GM12878 (cell line): Measurements from ENCODE around the gene TBC1D8. TPM values are rescaled to one million over a fixed set of nuclear protein-coding genes. Genes with fewer than 3 reads are reported as not detected.

Experiments
- ATAC-seq: fragments of 200-7000 bp; cut with Tn5 transposase; 3 replicates; pipeline ENCODE4 v1.9.1; 2020; ENCODE audit warnings: mild to moderate bottlenecking, moderate library complexity
- BruUV-seq: library from RNA; stranded (reverse); fragments of 400-500 nt; replicated peaks from 2 replicates; lab custom pipeline; 2021; lab: Mats Ljungman, UMichigan
- CTCF ChIA-PET: fragments of 300-600 bp; sonication (Branson Sonifier 250); formaldehyde crosslinking; extraction: SDS; loops from one replicate; lab custom pipeline; 2021; ENCODE audit warnings: inconsistent platforms; lab: Yijun Ruan, JAX
- POLR2A ChIA-PET: fragments of 350-600 bp; formaldehyde crosslinking; extraction: SDS; loops from one replicate; lab custom pipeline; 2021; ENCODE audit warnings: inconsistent platforms; lab: Charles Lee
- RAD21 ChIA-PET: fragments of 300-600 bp; sonication (Branson Sonifier 250); formaldehyde crosslinking; loops from one replicate; lab custom pipeline; 2023; ENCODE audit warnings: antibody characterized with exemption; ENCODE audit not compliant: unreplicated experiment; lab: Charles Lee
- SMC1A ChIA-PET: fragments of 300-600 bp; sonication (Branson Sonifier 250); formaldehyde crosslinking; loops from one replicate; lab custom pipeline; 2023; ENCODE audit not compliant: unreplicated experiment, uncharacterized antibody; lab: Charles Lee
- DNase-seq: peaks from one replicate; pipeline ENCODE4 v3.0.0-alpha.2; 2011; ENCODE audit warnings: low read depth, low spot score
- FAIRE-seq: peaks from 3 replicates; lab custom pipeline; 2011; peaks lifted over from hg19 to GRCh38; lab: Jason Lieb, UNC
- H2AFZ ChIP-seq: 2 replicates; pipeline ENCODE4 v1.6.0; 2011; ENCODE audit warnings: low read depth, low read length, control low read depth; ENCODE audit not compliant: control insufficient read depth
- H3K27ac ChIP-seq: 2 replicates; pipeline ENCODE4 v1.5.1; 2011; ENCODE audit warnings: control low read depth; ENCODE audit not compliant: control insufficient read depth, insufficient read depth
- H3K27me3 ChIP-seq, 2 experiments: replicated peaks in 1 of 2; 2 replicates each; pipeline versions ENCODE4 v1.6.0 to v1.6.1; 2011; ENCODE audit warnings: low read length in 1 of 2; ENCODE audit not compliant: control insufficient read depth in 2 of 2, insufficient read depth in 2 of 2
- H3K36me3 ChIP-seq, 2 experiments: 2 replicates each; pipeline ENCODE4 v1.5.1; 2011; ENCODE audit warnings: low read length in 1 of 2; ENCODE audit not compliant: control insufficient read depth in 2 of 2, insufficient read depth in 2 of 2
- H3K4me1 ChIP-seq: 2 replicates; pipeline ENCODE4 v1.6.1; 2011; ENCODE audit warnings: mild to moderate bottlenecking, low read length, moderate library complexity, mixed read lengths; ENCODE audit not compliant: control insufficient read depth, insufficient read depth
- H3K4me2 ChIP-seq: 2 replicates; pipeline ENCODE4 v1.6.0; 2011; ENCODE audit warnings: control low read depth; ENCODE audit not compliant: control insufficient read depth, insufficient read depth
- H3K4me3 ChIP-seq: fragments of 200-600 bp; sonication (generic); 2 replicates; pipeline ENCODE4 v1.5.1; 2016
- H3K79me2 ChIP-seq: 2 replicates; pipeline ENCODE4 v1.6.0; 2011; ENCODE audit warnings: low read length; ENCODE audit not compliant: control insufficient read depth, insufficient read depth
- H3K9ac ChIP-seq: 2 replicates; pipeline ENCODE4 v1.8.0; 2011; ENCODE audit warnings: low read length, control low read depth, mixed read lengths; ENCODE audit not compliant: control insufficient read depth, insufficient read depth
- H3K9me3 ChIP-seq: replicated peaks from 3 replicates; pipeline ENCODE4 v1.5.1; 2011; ENCODE audit warnings: mild to moderate bottlenecking, low read length; ENCODE audit not compliant: control insufficient read depth, insufficient read depth
- H4K20me1 ChIP-seq: 2 replicates; pipeline ENCODE4 v1.6.0; 2011; ENCODE audit not compliant: control insufficient read depth, insufficient read depth
- NR2C1 ChIP-seq: fragments of 450-650 bp; IDR thresholded peaks from 2 replicates; pipeline ENCODE4 v1.6.1; 2017; ENCODE audit warnings: antibody characterized with exemption, mild to moderate bottlenecking, moderate library complexity
- YY1 ChIP-seq: IDR thresholded peaks from 2 replicates; pipeline ENCODE4 v1.6.1; 2011; ENCODE audit warnings: low read depth, mild to moderate bottlenecking, low read length
- WGBS: methylation state at CpG from one replicate; pipeline ENCODE4 v1.1.6; 2016; ENCODE audit warnings: low lambda C conversion rate; ENCODE audit not compliant: insufficient replicate concordance, insufficient coverage; ENCODE audit errors: missing lambda C conversion rate; 5-methylcytosine and 5-hydroxymethylcytosine counted together
- in situ Hi-C: fragments of 300-500 bp; cut with MboI; formaldehyde crosslinking; loops from 9 replicates; pipeline ENCODE4 v1.14.3; 2018; ENCODE audit warnings: mixed read lengths
- intact Hi-C: fragments of 100-400 bp; cut with micrococcal nuclease; formaldehyde crosslinking; loops from one replicate; pipeline ENCODE4 v1.14.2; 2022; ENCODE audit not compliant: unreplicated experiment
- polyA plus RNA-seq, 11 experiments: library from polyadenylated mRNA; depleted of rRNA in 4 of 11; unstranded in 6 of 11; stranded (reverse) in 5 of 11; fragments of >200 nt; fragmentation: Nextera tagmentation in 4 of 11; fragmentation: Illumina TruSeq in 1 of 11; extraction: Ambion mirVana in 4 of 11; extraction: Trizol in 1 of 11; gene quantifications; 1 replicate in 1 of 11; 2 replicates in 10 of 11; pipeline versions ENCODE4 v1.2.1 to v1.2.3, GENCODE V29; 2011 to 2016; ENCODE audit warnings: inconsistent platforms in 2 of 11, missing spikeins in 2 of 11, low read depth in 1 of 11
- total RNA-seq, 4 experiments: library from RNA; depleted of rRNA in 3 of 4; stranded (reverse); fragments of >200 nt in 3 of 4; fragmentation: Illumina TruSeq in 1 of 4; extraction: Trizol in 1 of 4; gene quantifications; 2 replicates each; pipeline versions ENCODE4 v1.2.1 to v1.2.3, GENCODE V29; 2013 to 2021
- TF ChIP-seq, protein P1 (sequence below): IDR thresholded peaks from 2 replicates; pipeline ENCODE4 v1.6.1; 2011; ENCODE audit warnings: borderline replicate concordance, low read depth, mild to moderate bottlenecking, moderate library complexity, mixed read lengths, low read length; ENCODE audit not compliant: insufficient read depth; ENCODE audit errors: extremely low read length
- TF ChIP-seq, protein P2 (sequence below): IDR thresholded peaks from 2 replicates; pipeline ENCODE4 v1.6.1; 2011; ENCODE audit warnings: low read depth, mild to moderate bottlenecking, low read length, moderate library complexity, borderline replicate concordance; ENCODE audit errors: extremely low read depth
- TF ChIP-seq, protein P3 (sequence below): fragments of 450-650 bp; IDR thresholded peaks from 2 replicates; pipeline ENCODE4 v1.6.1; 2016; ENCODE audit warnings: mild to moderate bottlenecking

TBC1D8 gene
- total and polyA plus RNA-seq, 10 of the 15 experiments (the other 5 are each of a cell fraction or from before 2014, with no cell fraction given) = 0.80 to 4.9 (median 4.4) TPM

DNA sequence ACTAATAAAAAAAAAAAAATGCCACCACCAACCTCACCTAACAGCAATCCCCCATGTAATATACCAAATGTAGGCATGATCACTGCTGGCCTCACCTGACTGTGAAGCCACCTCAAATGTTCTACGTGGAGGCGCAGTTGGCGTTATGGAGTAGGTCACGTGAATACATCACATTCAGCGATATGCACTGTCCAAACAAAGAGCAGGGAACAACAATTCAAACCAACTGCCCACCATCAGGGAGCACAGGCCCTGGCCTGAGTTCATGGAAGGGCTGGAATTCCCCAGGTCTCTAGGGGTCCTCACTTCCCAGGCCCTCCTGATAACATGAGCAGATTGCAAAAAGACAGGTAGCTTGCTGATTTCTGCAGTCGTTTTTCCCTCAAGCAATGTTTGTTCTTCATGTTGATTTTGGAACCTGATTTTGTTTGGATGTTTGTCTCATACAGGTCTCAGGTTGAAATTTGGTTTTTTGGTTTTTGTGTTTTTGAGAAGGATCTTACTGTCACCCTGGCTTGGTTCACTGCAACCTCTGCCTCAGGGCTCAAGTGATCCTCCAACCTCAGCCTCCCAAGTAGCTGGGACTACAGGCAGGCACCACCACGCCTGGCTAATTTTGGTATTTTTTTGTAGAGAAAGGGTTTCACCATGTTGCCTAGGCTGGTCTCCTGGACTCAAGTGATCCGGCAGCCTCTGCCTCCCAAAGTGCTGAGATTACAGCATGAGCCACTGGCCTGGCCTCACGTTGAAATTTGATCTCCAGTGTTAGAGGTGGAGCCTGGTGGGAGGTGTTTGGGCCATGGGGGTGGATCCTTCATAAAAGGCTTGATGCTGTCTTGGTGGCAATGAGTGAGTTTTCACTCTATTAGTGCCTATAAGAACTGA lies 15.5 kb downstream of the TBC1D8 start:
- Histone ChIP-seq H3K4me1 (no peaks in the 10 kb centered on the region), H4K20me1 (no peaks in the 10 kb centered on the region), H3K27ac (no peak overlapping the region), H3K36me3 (no peaks in the 10 kb centered on the region), H3K79me2 (no peaks in the 10 kb centered on the region; the same call in 1 of the 2 replicates), H3K4me3 (no peak overlapping the region), H3K4me2 (no peak overlapping the region), H2AFZ (no peak overlapping the region), H3K9ac (no peak overlapping the region), H3K9me3 (peaks cover 3% of the 10 kb centered on the region; the same call in 2 of the 3 replicates), H3K27me3 (no peaks in the 10 kb centered on the region)
- CTCF ChIA-PET = no interaction called here
- ATAC-seq (no peak), FAIRE-seq (no peak), DNase-seq (no peak)
- 41% methylated on average over 9 of the region's 9 CpGs for WGBS
- BruUV-seq = no TSS peak
- RAD21 ChIA-PET = no interaction called here
- TF ChIP-seq NR2C1 = no peak
- TF ChIP-seq, protein P1, sequence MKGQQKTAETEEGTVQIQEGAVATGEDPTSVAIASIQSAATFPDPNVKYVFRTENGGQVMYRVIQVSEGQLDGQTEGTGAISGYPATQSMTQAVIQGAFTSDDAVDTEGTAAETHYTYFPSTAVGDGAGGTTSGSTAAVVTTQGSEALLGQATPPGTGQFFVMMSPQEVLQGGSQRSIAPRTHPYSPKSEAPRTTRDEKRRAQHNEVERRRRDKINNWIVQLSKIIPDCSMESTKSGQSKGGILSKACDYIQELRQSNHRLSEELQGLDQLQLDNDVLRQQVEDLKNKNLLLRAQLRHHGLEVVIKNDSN = no peak
- TF ChIP-seq YY1 = no peak
- TF ChIP-seq, protein P2, sequence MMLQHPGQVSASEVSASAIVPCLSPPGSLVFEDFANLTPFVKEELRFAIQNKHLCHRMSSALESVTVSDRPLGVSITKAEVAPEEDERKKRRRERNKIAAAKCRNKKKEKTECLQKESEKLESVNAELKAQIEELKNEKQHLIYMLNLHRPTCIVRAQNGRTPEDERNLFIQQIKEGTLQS = no peak
- TF ChIP-seq, protein P3, sequence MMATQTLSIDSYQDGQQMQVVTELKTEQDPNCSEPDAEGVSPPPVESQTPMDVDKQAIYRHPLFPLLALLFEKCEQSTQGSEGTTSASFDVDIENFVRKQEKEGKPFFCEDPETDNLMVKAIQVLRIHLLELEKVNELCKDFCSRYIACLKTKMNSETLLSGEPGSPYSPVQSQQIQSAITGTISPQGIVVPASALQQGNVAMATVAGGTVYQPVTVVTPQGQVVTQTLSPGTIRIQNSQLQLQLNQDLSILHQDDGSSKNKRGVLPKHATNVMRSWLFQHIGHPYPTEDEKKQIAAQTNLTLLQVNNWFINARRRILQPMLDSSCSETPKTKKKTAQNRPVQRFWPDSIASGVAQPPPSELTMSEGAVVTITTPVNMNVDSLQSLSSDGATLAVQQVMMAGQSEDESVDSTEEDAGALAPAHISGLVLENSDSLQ = no peak
- intact Hi-C loops = no loop called here
- SMC1A ChIA-PET = no interaction called here
- in situ Hi-C loops = no loop called here
- POLR2A ChIA-PET = no interaction called here
